Caco-2 (cell line): Measurements from ENCODE around the gene ERBB2. TPM values are rescaled to one million over a fixed set of nuclear protein-coding genes. Genes with fewer than 3 reads are reported as not detected.

Source experiments
- BruUV-seq: library from RNA; stranded (reverse); fragments of 400-500 nt; replicated peaks from 2 replicates; lab custom pipeline; 2021; lab: Mats Ljungman, UMichigan
- CTCF ChIA-PET: fragments of 300-600 bp; sonication (Branson Sonifier 250); formaldehyde crosslinking; loops from one replicate; lab custom pipeline; 2022; ENCODE audit warnings: antibody characterized with exemption; lab: Charles Lee
- POLR2A ChIA-PET: fragments of 300-600 bp; sonication (Branson Sonifier 250); formaldehyde crosslinking; loops from one replicate; lab custom pipeline; 2022; ENCODE audit warnings: antibody characterized with exemption; lab: Charles Lee
- DNase-seq, 2 experiments: peaks; one replicate each; pipeline versions ENCODE4 v3.0.0 to v3.0.0-alpha.2; 2020 to 2022
- H3K27me3 ChIP-seq: replicated peaks from 2 replicates; pipeline ENCODE4 v1.6.0; 2011; ENCODE audit warnings: low read length; ENCODE audit not compliant: control insufficient read depth, insufficient read depth
- H3K36me3 ChIP-seq: 2 replicates; pipeline ENCODE4 v1.5.1; 2011; ENCODE audit warnings: low read length; ENCODE audit not compliant: control insufficient read depth, insufficient read depth
- H3K4me1 ChIP-seq: fragments of 250-450 bp; sonication (Bioruptor Pico); 2 replicates; pipeline ENCODE4 v1.5.1; 2020; ENCODE audit warnings: mild to moderate bottlenecking
- H3K4me3 ChIP-seq: 2 replicates; pipeline ENCODE4 v1.5.1; 2011; ENCODE audit warnings: low read depth, mild to moderate bottlenecking, control low read depth, low read length
- H3K9me3 ChIP-seq: fragments of 250-450 bp; sonication (Bioruptor Pico); 2 replicates; pipeline ENCODE4 v1.5.1; 2020; ENCODE audit warnings: mild to moderate bottlenecking, moderate library complexity
- H3K27ac Mint-ChIP-seq: one replicate; pipeline ENCODE4 v1.8.0; 2022; ENCODE audit warnings: mixed read lengths; ENCODE audit not compliant: unreplicated experiment
- H3K27me3 Mint-ChIP-seq: one replicate; pipeline ENCODE4 v1.8.0; 2022; ENCODE audit warnings: mixed read lengths; ENCODE audit not compliant: insufficient read depth, unreplicated experiment
- H3K36me3 Mint-ChIP-seq: one replicate; pipeline ENCODE4 v1.8.0; 2022; ENCODE audit warnings: mild to moderate bottlenecking, mixed read lengths; ENCODE audit not compliant: insufficient read depth, unreplicated experiment
- H3K4me1 Mint-ChIP-seq: one replicate; pipeline ENCODE4 v1.8.0; 2022; ENCODE audit warnings: low read depth, mixed read lengths; ENCODE audit not compliant: unreplicated experiment
- H3K4me3 Mint-ChIP-seq: one replicate; pipeline ENCODE4 v1.8.0; 2022; ENCODE audit warnings: mild to moderate bottlenecking, moderate library complexity, mixed read lengths; ENCODE audit not compliant: unreplicated experiment
- H3K9me3 Mint-ChIP-seq: one replicate; pipeline ENCODE4 v1.8.0; 2022; ENCODE audit warnings: mixed read lengths; ENCODE audit not compliant: unreplicated experiment
- CTCF ChIP-seq, 2 experiments: fragments of 200-600 bp in 1 of 2; IDR thresholded peaks; 1 replicate in 1 of 2; 2 replicates in 1 of 2; pipeline versions ENCODE4 v1.5.1 to v1.8.0; 2011 to 2022; ENCODE audit warnings: antibody characterized with exemption in 1 of 2, control low read depth in 1 of 2, inconsistent platforms in 1 of 2, low read depth in 1 of 2, low read length in 1 of 2, mild to moderate bottlenecking in 1 of 2, moderate library complexity in 1 of 2; ENCODE audit not compliant: insufficient read depth in 1 of 2, severe bottlenecking in 1 of 2, unreplicated experiment in 1 of 2
- intact Hi-C: fragments of 100-400 bp; cut with micrococcal nuclease; formaldehyde crosslinking; loops from one replicate; pipeline ENCODE4 v1.10.0; 2022; ENCODE audit not compliant: unreplicated experiment
- total RNA-seq: library from RNA; stranded (reverse); gene quantifications from 2 replicates; pipeline ENCODE4 v1.2.3, GENCODE V29; 2022

Gene ERBB2
- total RNA-seq, 1 experiment from 2014 or later: 121 TPM

- peaks cover 16% of the 10 kb centered on the region for H3K4me1 ChIP-seq
- intact Hi-C loops: loop anchor here (10.0 kb wide), 1 partner anchor 196 kb away; no protein-coding TSS in a partner anchor
- Mint-ChIP-seq H3K4me3 (no peak overlapping the region), H3K9me3 (no peaks in the 10 kb centered on the region), H3K36me3 (peaks cover 27% of the 10 kb centered on the region), H3K4me1 (peaks cover 8% of the 10 kb centered on the region), H3K27me3 (no peaks in the 10 kb centered on the region), H3K27ac (no peak overlapping the region)
- H3K36me3 ChIP-seq: peaks cover 3% of the 10 kb centered on the region
- DNase-seq: no peak
- CTCF ChIA-PET: interaction anchor here (1.4 kb wide), 1 partner anchor 129 kb away, joined by 5 read pairs; no protein-coding TSS in a partner anchor
- TF ChIP-seq CTCF (IDR thresholded peaks at IDR 0.05; ENCODE audit: insufficient read depth in 1 of 2, low read depth in 1 of 2, low read length in 1 of 2, severe bottlenecking in 1 of 2, unreplicated experiment in 1 of 2): no peak
- H3K4me3 ChIP-seq: no peak overlapping the region
- no peaks in the 10 kb centered on the region for H3K9me3 ChIP-seq
- no peaks in the 10 kb centered on the region for H3K27me3 ChIP-seq
- BruUV-seq: no TSS peak
- POLR2A ChIA-PET: no interaction called here
These were observed 50.5 kb downstream of the ERBB2 start for GRCh38 chr17:39750131-39751015.

GRCh38 chr17:39751016-39751543, 51.2 kb downstream of the ERBB2 start:
- Histone ChIP-seq H3K4me3 (no peak overlapping the region), H3K4me1 (peaks cover 16% of the 10 kb centered on the region), H3K27me3 (no peaks in the 10 kb centered on the region), H3K36me3 (0 out of 2 replicates have a peak, but pooled peaks cover 1% of the 10 kb centered on the region), H3K9me3 (no peaks in the 10 kb centered on the region)
- Mint-ChIP-seq H3K4me1 (peaks cover 8% of the 10 kb centered on the region), H3K27me3 (peaks cover under 1% of the 10 kb centered on the region), H3K36me3 (peaks cover 20% of the 10 kb centered on the region), H3K4me3 (no peak overlapping the region), H3K9me3 (no peaks in the 10 kb centered on the region), H3K27ac (no peak overlapping the region)
- DNase-seq: no peak
- BruUV-seq: no TSS peak
- intact Hi-C loops: loop anchor here (10.0 kb wide), 1 partner anchor 196 kb away; no protein-coding TSS in a partner anchor
- no peak for TF ChIP-seq CTCF (IDR thresholded peaks at IDR 0.05; ENCODE audit: insufficient read depth in 1 of 2, low read depth in 1 of 2, low read length in 1 of 2, severe bottlenecking in 1 of 2, unreplicated experiment in 1 of 2)
- ChIA-PET CTCF (interaction anchor here (1.0 kb wide), 1 partner anchor 129 kb away, joined by 3 read pairs; no protein-coding TSS in a partner anchor), POLR2A (no interaction called here)

- no peak for TF ChIP-seq CTCF (IDR thresholded peaks at IDR 0.05; ENCODE audit: insufficient read depth in 1 of 2, low read depth in 1 of 2, low read length in 1 of 2, severe bottlenecking in 1 of 2, unreplicated experiment in 1 of 2)
- intact Hi-C loops: loop anchor here (10.0 kb wide), 1 partner anchor 197 kb away; no protein-coding TSS in a partner anchor
- Mint-ChIP-seq H3K27ac (no peak overlapping the region), H3K4me1 (peaks cover 8% of the 10 kb centered on the region), H3K4me3 (no peak overlapping the region), H3K9me3 (no peaks in the 10 kb centered on the region), H3K27me3 (peaks cover 4% of the 10 kb centered on the region), H3K36me3 (peaks cover 15% of the 10 kb centered on the region)
- Histone ChIP-seq H3K4me1 (peaks cover 16% of the 10 kb centered on the region), H3K4me3 (no peak overlapping the region), H3K27me3 (no peaks in the 10 kb centered on the region), H3K9me3 (no peaks in the 10 kb centered on the region), H3K36me3 (0 out of 2 replicates have a peak, but pooled peaks cover 1% of the 10 kb centered on the region)
- DNase-seq: no peak
- POLR2A ChIA-PET: no interaction called here
- CTCF ChIA-PET: interaction anchor here (1.0 kb wide), 1 partner anchor 130 kb away, joined by 3 read pairs; no protein-coding TSS in a partner anchor
- no TSS peak for BruUV-seq
These were observed 51.8 kb downstream of the ERBB2 start for GRCh38 chr17:39751637-39752036.
